ENCODE results near the gene VAMP5.

The VAMP5 gene

GRCh38 chr2:85547859-85548607 is 36.2 kb upstream of the VAMP5 start:
- Histone ChIP-seq H3K4me1 (peaks cover 17 to 48% (median 29%) of the 10 kb centered on the region in 10 experiments; a peak in 19 of 20 replicates), H3K4me3 (no peak overlapping the region), H3K9me3 (replicated peaks in 1 of 11) (no peaks in the 10 kb centered on the region), H3K4me2 (no peak overlapping the region), H3K36me3 (peaks cover 72 to 98% (median 93%) of the 10 kb centered on the region in 11 experiments), H3K27me3 (no peaks in the 10 kb centered on the region), H3K27ac (0 out of 22 replicates have a peak overlapping the region, but pooled peaks of 1 of the 11 experiments have one; percentile 6), H4K20me1 (peaks cover 47 to 71% (median 58%) of the 10 kb centered on the region in 11 experiments), H3K9ac (no peak overlapping the region; a peak in 1 of 22 replicates)
- no peak for TF ChIP-seq Cebpa-rat (IDR thresholded peaks at IDR 0.05)

- Histone ChIP-seq H3K27me3 (no peaks in the 10 kb centered on the region), H3K27ac (no peak overlapping the region), H3K4me3 (no peak overlapping the region), H3K9me3 (replicated peaks in 1 of 11) (no peaks in the 10 kb centered on the region), H3K9ac (no peak overlapping the region; a peak in 1 of 22 replicates), H3K4me1 (peaks cover 12 to 43% (median 26%) of the 10 kb centered on the region in 10 experiments; a peak in 19 of 20 replicates), H4K20me1 (peaks cover 42 to 66% (median 53%) of the 10 kb centered on the region in 11 experiments), H3K36me3 (peaks cover 72 to 98% (median 93%) of the 10 kb centered on the region in 11 experiments), H3K4me2 (no peak overlapping the region)
- TF ChIP-seq Cebpa-rat (IDR thresholded peaks at IDR 0.05), result no peak
Measured at GRCh38 chr2:85548608-85548900, 35.7 kb upstream of the VAMP5 start.

- Histone ChIP-seq H3K36me3 (peaks cover 72 to 98% (median 92%) of the 10 kb centered on the region in 11 experiments), H3K4me3 (no peak overlapping the region), H3K4me2 (peak overlapping the region in 1 of 11 experiments; percentile 20; a peak in 4 of 22 replicates), H3K9me3 (replicated peaks in 1 of 11) (no peaks in the 10 kb centered on the region), H3K9ac (no peak overlapping the region), H3K27me3 (no peaks in the 10 kb centered on the region), H3K27ac (no peak overlapping the region), H3K4me1 (peaks cover 12 to 43% (median 26%) of the 10 kb centered on the region in 10 experiments; a peak in 19 of 20 replicates), H4K20me1 (peaks cover 36 to 61% (median 47%) of the 10 kb centered on the region in 11 experiments)
- TF ChIP-seq Cebpa-rat (IDR thresholded peaks at IDR 0.05), result no peak
Measured at GRCh38 chr2:85549095-85549494, 35.1 kb upstream of the VAMP5 start.

GRCh38 chr2:85549826-85550225 is 34.4 kb upstream of the VAMP5 start:
- Histone ChIP-seq H3K27ac (peak overlapping the region in 8 of 11 experiments; percentile 10 to 39 (median 22); a peak in 6 of 22 replicates), H3K27me3 (no peaks in the 10 kb centered on the region), H3K9me3 (replicated peaks in 1 of 11) (no peaks in the 10 kb centered on the region), H3K4me1 (peaks cover 12 to 43% (median 26%) of the 10 kb centered on the region in 10 experiments; a peak in 19 of 20 replicates), H4K20me1 (peaks cover 29 to 53% (median 40%) of the 10 kb centered on the region in 11 experiments), H3K9ac (peak overlapping the region in 8 of 11 experiments; percentile 2 to 56 (median 34); a peak in 9 of 22 replicates), H3K36me3 (peaks cover 72 to 98% (median 92%) of the 10 kb centered on the region in 11 experiments), H3K4me2 (peak overlapping the region; percentile 1 to 71 (median 37); a peak in 15 of 22 replicates), H3K4me3 (no peak overlapping the region)
- no peak for TF ChIP-seq Cebpa-rat (IDR thresholded peaks at IDR 0.05)

GRCh38 chr2:85550486-85550885 is 33.7 kb upstream of the VAMP5 start:
- Histone ChIP-seq H3K4me2 (peak overlapping the region; percentile 1 to 71 (median 37); a peak in 17 of 22 replicates), H4K20me1 (peaks cover 22 to 47% (median 33%) of the 10 kb centered on the region in 11 experiments), H3K27ac (peak overlapping the region in 9 of 11 experiments; percentile 10 to 39 (median 24); a peak in 8 of 22 replicates), H3K4me1 (peaks cover 12 to 43% (median 26%) of the 10 kb centered on the region in 10 experiments; a peak in 19 of 20 replicates), H3K4me3 (no peak overlapping the region), H3K9ac (peak overlapping the region in 10 of 11 experiments; percentile 5 to 56 (median 15); a peak in 10 of 22 replicates), H3K27me3 (no peaks in the 10 kb centered on the region), H3K9me3 (replicated peaks in 1 of 11) (no peaks in the 10 kb centered on the region), H3K36me3 (peaks cover 72 to 98% (median 92%) of the 10 kb centered on the region in 11 experiments)
- TF ChIP-seq Cebpa-rat (IDR thresholded peaks at IDR 0.05), result no peak

GRCh38 chr2:85551698-85552678 is 32.2 kb upstream of the VAMP5 start:
- H3K27ac ChIP-seq, result no peak overlapping the region; a peak in 3 of 22 replicates
- H3K9ac ChIP-seq, result peak overlapping the region in 6 of 11 experiments; percentile 0 to 27 (median 8); a peak in 3 of 22 replicates
- no peaks in the 10 kb centered on the region for H3K9me3 ChIP-seq (replicated peaks in 1 of 11)
- H3K36me3 ChIP-seq, result peaks cover 73 to 98% (median 93%) of the 10 kb centered on the region in 11 experiments
- H3K4me3 ChIP-seq, result no peak overlapping the region
- peak overlapping the region in 4 of 11 experiments; percentile 47 to 71 (median 63); a peak in 7 of 22 replicates for H3K4me2 ChIP-seq
- TF ChIP-seq Cebpa-rat (IDR thresholded peaks at IDR 0.05), result no peak
- H4K20me1 ChIP-seq, result peaks cover 11 to 32% (median 18%) of the 10 kb centered on the region in 11 experiments; a peak in 19 of 22 replicates
- H3K4me1 ChIP-seq, result peaks cover 12 to 43% (median 26%) of the 10 kb centered on the region in 10 experiments; a peak in 19 of 20 replicates
- no peaks in the 10 kb centered on the region for H3K27me3 ChIP-seq

GRCh38 chr2:85553184-85553583 is 31.0 kb upstream of the VAMP5 start:
- no peak for TF ChIP-seq Cebpa-rat (IDR thresholded peaks at IDR 0.05)
- H3K36me3 ChIP-seq, result peaks cover 85 to 100% (median 95%) of the 10 kb centered on the region in 11 experiments
- H3K4me2 ChIP-seq, result no peak overlapping the region

GRCh38 chr2:85554980-85555612 is 29.1 kb upstream of the VAMP5 start:
- peak overlapping the region in 1 of 11 experiments; percentile 7; a peak in 2 of 22 replicates for H3K9ac ChIP-seq
- no peaks in the 10 kb centered on the region for H3K27me3 ChIP-seq
- no peak overlapping the region for H3K4me3 ChIP-seq
- H4K20me1 ChIP-seq, result peaks cover 0 to 26% (median 5%) of the 10 kb centered on the region in 11 experiments; a peak in 7 of 22 replicates
- H3K4me2 ChIP-seq, result no peak overlapping the region
- no peaks in the 10 kb centered on the region for H3K9me3 ChIP-seq (replicated peaks in 1 of 11)
- H3K27ac ChIP-seq, result no peak overlapping the region
- peaks cover 22 to 38% (median 31%) of the 10 kb centered on the region in 10 experiments for H3K4me1 ChIP-seq
- H3K36me3 ChIP-seq, result peaks cover 87 to 98% (median 91%) of the 10 kb centered on the region in 11 experiments
- TF ChIP-seq Cebpa-rat (IDR thresholded peaks at IDR 0.05), result no peak

More at GRCh38 chr2:85553184-85553583, 31.0 kb upstream of the VAMP5 start:
- Histone ChIP-seq H3K9me3 (replicated peaks in 1 of 11) (no peaks in the 10 kb centered on the region), H4K20me1 (peaks cover 0 to 24% (median 6%) of the 10 kb centered on the region in 11 experiments; a peak in 15 of 22 replicates), H3K4me3 (no peak overlapping the region), H3K27ac (no peak overlapping the region), H3K27me3 (no peaks in the 10 kb centered on the region), H3K9ac (0 out of 22 replicates have a peak overlapping the region, but pooled peaks of 2 of the 11 experiments have one; percentile 19 to 27), H3K4me1 (peaks cover 12 to 37% (median 26%) of the 10 kb centered on the region in 10 experiments; a peak in 19 of 20 replicates)
